HG02938 (cell line): ENCODE results near the gene GLI3.

Source experiments
- ATAC-seq: cut with Tn5 transposase; IDR thresholded peaks from one replicate; pipeline ENCODE4 v1.9.1; 2021; ENCODE audit warnings: mild to moderate bottlenecking, moderate library complexity; ENCODE audit not compliant: unreplicated experiment

The GLI3 gene

DNA sequence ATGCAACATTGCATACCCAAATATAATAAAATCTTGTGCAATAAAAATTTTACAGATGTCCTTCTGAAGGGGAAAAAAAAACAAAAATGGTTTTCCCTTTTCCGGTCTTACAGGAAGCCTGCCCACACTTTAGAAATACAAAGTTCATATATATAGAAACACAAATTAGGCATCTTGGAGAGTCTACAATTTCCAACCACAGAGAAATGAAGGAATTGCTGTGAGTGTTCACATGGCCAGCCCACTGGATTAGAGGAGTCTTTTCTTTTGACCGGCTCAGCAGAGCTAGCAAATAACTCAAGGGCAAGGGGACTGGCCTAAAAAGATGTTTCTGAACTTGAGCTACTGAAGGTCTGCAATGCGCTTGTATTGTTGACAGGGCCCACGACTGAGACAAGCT, 92.4 kb downstream of the GLI3 start:
- ATAC-seq: no peak

DNA sequence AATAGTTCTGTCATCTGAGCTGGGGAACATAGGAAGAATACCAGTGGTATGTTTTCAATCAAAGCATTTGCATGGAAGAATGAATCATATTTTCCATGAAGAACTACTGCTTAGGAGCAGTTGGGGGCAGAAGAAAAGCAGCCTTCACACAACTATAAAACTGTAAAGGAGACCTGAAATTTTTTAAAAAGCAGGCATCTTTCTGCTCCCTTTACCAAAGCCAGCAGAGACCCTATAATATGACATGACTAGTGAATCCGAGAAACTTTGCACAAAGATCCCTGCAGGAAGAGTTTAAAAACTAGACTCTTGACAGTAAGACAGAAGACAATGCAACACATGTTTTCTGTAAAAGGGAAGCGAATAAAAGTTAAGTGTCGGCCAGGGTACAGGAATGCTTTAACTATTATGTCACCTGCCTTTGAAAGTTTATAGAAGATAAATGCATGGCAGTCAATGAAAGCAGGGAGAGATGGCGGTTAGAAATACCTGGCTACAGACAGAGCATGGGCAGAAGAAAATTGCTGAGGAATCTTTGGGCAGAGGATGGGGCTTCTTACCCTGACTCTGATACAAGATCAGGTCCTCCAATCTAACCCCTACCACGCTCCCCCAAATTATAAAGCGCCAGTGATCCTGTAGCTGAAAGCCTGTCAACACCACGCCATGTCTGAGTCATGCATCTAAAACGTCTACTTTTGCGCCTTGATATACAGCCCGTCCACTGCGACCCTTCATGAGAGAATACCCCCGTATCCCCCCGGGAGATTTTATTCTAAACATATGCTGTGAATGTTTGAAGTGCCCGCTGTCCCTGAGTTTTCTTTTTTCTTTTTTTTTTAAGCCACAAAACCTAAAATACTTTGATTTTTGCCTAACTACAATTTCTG, 93.1 kb downstream of the GLI3 start:
- no peak for ATAC-seq

DNA sequence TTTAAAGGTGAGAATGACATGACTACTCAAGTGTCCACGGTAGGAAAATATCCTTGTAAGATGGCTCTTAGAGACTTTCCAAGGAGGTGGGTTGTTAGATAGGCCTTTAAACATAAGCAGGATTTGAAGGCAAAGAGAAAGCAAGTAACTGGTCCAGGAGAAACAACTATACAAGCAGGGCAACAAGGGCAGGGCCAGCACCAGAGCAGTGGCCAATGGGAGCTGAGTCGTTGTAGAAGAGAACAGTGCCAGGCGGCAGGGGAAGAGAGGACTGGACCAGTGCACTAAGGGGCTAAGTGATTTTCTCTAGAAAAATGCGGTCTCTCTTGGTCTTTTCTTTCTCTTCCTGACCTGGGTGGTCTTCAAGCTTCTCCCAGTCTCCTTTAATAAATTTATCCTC, 94.9 kb downstream of the GLI3 start:
- no peak for ATAC-seq

DNA sequence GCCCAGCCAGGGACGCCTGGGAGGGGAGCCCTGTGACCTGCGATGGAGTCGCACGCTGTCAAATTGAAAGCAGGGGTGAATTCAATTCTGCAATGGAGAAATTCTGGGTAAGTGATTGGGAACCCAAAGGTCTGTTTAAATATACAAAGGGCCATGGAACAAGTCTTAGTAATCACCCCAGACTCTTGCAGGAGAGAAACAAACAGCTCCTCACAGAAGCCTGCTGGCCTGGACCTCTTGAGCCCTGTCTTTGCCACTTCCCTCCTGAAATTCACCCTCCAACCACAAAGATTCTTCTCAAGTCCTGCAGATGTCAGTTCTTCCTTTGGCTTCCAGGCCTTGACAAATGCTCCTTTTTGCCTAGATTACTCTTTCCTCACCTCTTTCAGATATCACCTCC, 97.3 kb downstream of the GLI3 start:
- no peak for ATAC-seq

DNA sequence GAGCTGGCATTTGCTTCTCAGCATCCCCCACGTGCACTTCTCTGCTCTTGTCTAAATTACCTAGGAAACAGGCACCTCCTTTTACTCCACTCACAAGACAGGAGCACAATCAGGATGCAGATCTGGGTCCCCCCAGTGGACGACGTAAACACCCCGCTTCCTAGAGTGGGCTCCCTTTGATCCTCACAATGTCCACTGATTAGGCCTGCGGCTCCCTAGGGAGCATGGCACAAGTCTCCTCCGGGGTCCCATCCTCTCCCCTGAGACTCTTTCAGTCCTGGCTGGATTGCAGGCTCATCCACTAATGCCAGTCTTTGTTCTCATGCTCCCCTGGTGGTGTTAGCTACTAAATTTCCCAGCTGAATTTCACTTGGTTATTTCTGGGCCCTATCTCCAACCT, 98.3 kb downstream of the GLI3 start:
- ATAC-seq: no peak

DNA sequence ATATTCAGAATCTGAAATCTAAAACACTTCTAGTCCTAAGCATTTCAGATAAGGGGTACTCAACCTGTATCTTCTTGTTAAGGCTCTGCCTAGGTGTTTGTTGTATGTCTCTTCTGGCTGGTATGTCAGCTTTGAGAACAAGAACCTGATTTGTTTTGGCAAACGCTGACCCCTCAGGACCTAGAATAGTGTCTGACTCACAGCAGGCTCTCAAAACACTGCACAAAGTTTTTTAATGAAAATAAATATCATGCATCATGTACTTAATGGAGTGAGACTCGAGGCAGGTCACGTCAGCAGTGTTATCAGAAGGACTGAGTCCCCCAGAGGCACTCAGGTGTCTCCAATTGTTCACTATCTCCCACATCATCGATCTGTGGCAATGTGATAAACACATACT, 99.1 kb downstream of the GLI3 start:
- no peak for ATAC-seq

DNA sequence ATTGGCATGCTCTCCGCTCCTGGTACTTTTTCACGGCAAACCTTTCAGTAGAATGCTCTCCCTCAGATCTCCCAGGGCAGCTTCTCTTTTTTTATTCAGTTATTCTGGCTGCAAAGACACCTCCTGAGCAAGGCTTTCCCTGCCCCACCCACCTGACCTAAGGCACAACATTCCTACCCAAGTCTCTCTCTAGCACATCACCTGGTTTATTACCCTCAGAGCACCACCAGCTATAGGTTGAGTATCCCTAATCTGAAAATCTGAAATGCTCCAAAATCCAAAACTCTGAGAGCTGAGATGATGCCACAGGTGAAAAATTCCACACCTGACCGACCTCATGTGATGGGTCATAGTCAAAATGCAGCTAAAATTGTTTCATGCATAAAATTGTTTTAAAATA, 99.6 kb downstream of the GLI3 start:
- no peak for ATAC-seq

DNA sequence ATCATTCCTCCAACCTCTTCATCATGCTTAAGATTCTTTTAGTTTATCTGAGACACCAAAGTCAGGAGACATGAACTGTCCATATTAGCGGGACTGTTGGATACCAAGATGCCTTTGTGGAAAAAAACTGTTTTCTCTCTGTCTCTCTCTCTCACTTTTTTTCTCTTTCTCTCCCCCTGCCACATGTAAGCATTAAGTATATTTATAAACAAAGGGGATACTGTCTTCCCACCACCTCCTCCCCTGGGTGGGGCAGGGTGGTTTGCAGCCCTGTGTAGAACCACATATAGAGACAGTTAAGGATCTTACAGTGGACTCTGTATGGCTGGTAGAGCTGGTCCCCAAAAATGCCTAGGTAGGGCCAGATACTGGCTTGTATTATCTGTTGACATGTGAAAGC, 101.3 kb downstream of the GLI3 start:
- ATAC-seq: no peak

DNA sequence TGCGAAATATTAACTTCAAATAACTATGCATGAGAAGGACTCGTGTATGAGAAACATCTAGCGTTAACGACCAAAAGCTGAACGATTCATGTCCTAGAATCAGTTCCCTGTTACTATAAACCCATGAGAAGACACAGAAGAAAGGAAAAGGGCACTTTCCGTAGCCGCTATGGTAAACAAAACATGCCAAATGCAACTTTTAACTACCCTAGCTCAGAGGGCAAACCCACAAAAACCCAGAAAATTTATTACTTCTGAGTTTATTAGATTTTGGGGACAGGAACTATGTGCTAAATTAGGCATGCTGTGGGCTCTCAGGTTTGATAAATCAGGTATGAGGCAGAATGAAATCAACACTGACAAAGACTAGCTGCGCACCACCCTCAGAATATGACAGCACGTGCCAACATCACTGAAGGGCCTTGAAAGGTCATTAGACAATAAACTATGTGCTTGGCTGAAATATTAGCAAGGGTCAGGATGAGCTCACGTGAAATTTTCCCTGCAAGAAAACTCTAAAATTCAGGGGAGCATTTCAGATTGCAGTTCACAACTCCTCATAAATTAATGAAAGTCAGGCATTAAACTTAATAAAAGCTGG, 102.6 kb downstream of the GLI3 start:
- no peak for ATAC-seq

DNA sequence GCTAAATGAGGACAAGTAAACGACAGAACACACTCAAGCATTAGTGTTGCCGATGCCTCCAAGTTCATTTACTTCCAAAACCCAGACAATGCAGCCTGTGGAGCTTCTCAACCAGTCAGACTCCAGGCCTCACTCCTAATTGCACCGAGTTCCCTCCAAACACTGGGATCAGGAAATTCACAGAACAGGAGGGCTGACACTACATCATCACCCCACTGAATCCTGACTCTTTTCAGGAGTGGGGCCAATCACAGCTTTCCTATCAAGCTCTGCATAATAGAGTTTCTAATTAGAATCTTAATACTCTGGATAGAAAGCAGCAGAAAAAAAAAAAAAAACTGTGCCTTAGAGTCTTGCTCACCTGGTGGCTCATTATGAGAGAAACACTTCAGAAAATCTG, 103.7 kb downstream of the GLI3 start:
- no peak for ATAC-seq

DNA sequence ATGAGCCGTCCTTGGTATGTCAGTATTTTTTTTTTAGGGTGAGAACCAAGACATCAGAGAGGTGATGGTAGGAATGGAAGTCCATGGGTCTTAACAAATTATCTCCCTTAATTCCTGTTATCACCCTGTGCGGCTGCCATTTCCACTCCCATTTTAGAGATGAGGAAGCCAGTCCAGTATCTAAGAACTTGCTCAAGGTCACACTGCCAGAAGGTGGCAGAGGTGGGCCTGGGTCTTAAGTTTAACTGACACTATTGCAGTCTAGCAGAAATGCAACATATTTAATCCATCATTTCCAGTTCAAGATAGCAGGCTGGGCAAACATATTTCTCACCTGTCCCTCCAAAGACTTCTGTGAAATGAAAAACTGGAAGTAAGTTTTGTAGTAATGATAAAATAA, 108.3 kb downstream of the GLI3 start:
- no peak for ATAC-seq

DNA sequence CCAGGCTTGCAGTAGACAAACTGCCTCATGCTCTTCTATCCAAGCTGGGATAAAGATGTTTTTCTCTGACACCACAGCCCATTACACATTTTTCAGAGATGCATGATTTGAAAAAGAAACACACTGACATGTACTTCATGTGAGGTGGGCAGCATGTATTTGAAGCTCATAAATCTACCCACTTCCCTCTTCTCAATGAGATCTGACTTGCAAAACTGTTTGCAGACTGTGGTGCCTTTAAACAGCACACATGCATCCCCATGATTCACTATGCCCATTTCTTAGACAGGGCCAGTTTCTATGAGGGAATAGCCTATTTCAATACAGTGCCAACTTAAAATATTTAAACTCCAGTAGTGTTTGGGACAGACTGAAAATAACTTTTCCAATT, 109.8 kb downstream of the GLI3 start:
- no peak for ATAC-seq

DNA sequence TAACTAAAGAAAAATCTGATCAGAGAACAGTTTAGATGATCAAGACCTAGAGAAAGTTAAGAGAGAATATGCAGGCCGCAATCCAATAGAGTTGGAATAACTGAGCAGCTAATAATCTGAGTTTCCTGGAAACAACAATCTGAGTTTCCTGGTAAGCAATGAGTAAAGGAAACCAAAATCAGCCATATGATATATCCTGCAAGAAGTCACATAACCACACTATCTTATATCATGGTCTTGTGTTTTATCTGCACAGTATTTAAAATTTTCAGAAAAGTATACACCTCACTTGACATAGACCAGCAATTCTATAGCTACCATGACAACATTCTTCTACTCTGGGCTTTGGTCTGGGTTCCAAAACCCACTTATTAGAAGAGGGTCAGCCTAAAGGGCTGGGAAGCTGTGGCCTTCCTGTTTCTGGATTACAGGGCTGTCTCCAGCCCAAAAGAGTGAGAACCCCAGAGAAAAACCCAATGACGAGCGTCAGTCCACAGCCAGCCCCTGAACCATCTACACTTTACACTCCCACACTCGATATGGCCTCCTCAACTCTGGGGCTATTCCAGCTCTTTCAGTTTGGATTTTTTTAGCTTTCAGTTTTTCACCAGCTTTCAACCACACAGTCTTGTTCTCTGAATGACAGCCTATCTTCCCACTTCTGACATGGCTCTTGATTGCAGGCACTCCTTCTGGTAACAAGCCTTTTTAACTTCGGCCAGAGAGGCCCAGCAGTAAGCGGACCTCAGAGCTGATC, 110.4 kb downstream of the GLI3 start:
- ATAC-seq: no peak

DNA sequence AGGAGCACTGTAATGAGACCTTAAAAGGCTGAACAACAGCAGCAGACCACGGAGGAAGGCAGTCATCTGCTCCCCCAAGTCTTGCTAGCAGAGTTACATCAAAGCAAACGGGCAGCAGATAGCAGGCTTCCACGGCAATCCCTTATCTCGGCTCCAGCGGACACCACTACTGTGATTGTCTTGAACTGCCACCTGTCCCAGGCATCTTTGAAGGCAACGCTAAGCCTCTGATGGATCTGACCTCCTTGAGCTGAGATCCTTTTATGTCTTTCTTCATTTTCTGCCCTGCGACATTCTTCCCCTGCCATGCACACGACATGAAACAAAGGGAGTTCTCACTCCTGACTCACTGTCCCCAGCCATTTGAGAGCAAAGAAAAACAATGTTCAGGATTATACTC, 111.7 kb downstream of the GLI3 start:
- no peak for ATAC-seq

DNA sequence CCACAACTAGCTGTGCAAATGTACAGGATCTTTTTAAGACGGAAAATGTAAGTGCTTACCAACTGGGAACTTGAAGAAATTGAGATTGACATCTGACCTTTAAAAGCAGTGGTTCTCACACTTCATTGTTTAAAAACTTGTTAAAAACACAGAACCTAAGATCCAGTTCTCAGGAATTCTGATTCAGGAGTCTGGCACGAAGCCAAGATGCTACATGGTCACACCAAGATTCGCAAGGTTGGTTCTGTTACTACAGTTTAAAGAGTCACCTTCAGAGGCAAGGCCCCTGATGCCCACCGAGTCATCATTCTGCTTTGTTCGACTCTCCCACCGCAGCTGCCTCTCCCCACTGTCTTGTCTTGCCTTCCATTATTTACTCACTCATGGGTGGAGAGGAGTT, 113.3 kb downstream of the GLI3 start:
- no peak for ATAC-seq

DNA sequence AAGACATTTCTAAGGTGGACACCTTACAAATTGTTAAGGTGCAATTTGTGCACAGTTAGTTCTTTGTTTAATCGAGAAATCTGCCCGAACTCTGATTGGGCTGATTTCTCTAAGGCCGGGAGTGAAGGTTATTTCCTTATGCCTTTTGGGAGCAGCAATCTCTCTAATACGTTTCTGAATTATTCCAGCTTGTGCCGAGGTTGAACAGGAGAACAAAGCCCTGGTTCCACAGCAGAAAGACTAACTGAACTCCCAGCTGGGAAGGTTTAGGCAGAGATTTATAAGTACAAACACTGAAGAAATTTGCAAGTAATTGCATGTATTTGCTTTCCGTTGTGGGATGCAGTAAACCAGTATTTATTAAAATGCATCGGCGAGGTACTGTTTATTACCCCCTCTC, 116.8 kb downstream of the GLI3 start:
- no peak for ATAC-seq

DNA sequence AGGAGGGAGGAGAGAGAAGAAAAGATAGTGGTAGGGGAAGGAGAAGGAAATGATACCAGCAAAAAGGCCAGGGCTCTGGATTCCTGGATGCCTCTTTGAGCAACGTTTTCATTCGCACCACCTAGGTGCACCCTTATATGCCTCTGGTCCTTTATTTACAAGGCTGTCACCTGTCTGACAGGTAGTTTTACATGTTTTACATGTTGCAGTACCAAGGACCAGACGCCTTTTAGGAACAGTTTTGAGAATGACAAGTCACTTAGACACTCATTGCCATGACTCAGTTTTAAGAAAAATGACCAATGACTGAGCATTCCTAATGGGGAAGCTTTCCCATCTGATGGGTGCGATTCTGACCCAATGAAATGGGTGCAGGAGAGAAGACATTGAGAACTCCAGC, 119.8 kb downstream of the GLI3 start:
- ATAC-seq: no peak

DNA sequence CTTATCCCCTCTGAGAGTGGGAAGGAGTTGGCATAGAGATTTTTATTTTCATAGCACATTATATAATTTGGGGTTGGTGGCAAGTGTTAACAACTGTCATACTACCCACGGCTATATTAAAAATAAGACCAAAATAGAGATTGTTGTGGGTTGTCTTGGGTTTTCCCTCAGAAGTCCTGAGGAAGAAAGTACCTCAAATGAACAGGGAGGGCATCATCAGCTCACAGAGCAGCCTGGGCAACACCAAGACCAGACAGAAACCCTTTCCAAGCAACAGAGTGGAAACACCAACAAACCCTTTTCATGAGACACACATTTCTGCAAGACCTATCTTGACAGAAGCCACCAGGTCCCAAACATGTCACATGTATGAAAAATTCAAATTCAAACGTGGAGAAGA, 121.2 kb downstream of the GLI3 start:
- ATAC-seq: no peak

DNA sequence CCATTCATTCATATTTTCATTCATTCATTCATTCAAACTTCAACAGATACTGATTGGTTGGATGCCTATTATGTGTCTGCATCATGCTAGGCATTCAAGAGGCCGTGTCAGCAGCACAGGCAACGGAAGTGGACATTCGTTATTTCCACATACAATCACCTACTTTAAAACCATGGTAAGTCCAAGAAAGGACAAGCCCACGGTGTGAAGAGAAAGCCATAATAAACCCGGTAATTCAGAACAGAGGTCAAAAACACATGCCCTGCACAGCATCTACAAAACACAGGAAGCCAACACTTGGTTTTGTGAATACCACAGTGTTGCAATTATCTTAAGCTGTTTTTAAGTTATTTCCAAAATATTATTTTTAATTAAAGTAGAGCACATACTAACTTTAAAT, 126.7 kb downstream of the GLI3 start:
- no peak for ATAC-seq

DNA sequence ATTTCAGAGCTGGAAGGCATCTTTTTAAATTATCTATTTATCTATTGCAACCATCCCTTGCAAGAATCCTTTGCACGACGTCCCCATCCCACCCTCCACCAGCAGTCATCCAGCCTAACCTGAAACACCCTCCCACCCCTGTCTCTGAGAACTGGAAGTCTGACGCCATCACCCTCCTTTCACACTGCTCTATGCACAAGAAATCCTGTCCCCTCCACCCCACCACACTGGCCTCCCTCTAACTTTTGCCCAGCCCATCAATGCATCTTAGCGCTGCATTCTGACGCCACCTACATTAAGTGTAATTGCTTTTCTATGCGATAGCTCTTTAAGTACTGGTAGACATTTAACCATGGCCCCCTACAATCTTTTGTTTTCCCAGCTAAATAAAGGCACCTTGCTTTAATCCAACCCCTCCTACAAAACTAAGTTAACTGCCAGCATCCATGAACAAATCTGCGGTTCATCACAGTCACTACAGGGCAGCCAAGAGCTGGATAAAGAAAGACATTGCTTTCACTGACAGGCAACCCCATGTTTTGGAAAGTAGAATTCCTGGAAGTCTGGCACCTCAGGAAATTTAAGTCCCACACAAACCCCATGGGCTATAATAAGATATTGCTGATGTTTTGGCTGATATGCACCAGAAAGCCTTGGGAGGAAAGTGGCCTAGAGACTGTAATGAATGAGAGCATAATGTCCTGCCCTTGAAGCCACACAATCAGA, 128.0 kb downstream of the GLI3 start:
- no peak for ATAC-seq

DNA sequence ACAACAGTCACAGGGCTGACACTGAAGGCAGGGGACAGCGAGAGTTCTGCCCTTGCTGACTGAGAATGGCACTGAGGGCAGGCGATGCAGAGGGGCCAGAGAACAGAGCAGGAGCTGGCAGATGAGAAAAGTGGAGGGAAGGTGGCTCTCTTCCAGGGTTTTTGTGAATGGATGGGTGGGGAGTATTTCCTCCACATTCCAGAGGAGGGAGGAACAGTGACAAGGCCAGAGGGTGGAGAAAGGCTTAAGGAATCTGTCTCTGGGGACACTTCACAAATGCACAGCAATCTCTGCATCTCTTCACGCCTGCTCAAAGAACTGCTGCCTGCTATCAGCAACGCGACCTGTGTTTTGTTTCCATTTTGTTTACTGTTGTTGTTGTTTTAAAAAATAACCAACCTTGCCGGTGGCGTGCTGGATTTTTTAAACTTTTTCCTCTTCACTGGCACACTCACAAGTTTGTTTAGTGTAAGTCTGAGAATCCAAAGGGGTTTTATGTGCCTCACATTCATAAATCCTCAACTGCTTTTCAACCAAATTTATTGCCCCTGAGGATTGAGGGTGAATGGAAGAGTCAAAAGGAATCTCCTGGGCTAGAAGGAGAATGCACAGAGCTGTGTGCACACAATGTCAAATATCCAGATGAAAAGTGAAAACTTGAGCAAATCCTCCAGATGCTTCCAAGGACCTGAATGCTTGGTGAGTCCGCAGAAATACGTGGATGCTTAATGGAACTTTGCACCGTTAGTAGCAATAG, 129.3 kb downstream of the GLI3 start:
- no peak for ATAC-seq
